Ishikawa (cell line): ENCODE data around the gene CCAR1.

Source experiments
- CREB1 ChIP-seq: IDR thresholded peaks from 2 replicates; pipeline ENCODE4 v1.6.1; 2012; ENCODE audit warnings: low read depth
- EP300 ChIP-seq: IDR thresholded peaks from 2 replicates; pipeline ENCODE4 v1.6.1; 2012; ENCODE audit warnings: borderline replicate concordance
- REST ChIP-seq: IDR thresholded peaks from 2 replicates; pipeline ENCODE4 v1.6.1; 2012; ENCODE audit warnings: low read depth, mild to moderate bottlenecking
- TAF1 ChIP-seq: IDR thresholded peaks from 2 replicates; pipeline ENCODE4 v1.6.1; 2012; ENCODE audit warnings: low read depth, mild to moderate bottlenecking

DNA sequence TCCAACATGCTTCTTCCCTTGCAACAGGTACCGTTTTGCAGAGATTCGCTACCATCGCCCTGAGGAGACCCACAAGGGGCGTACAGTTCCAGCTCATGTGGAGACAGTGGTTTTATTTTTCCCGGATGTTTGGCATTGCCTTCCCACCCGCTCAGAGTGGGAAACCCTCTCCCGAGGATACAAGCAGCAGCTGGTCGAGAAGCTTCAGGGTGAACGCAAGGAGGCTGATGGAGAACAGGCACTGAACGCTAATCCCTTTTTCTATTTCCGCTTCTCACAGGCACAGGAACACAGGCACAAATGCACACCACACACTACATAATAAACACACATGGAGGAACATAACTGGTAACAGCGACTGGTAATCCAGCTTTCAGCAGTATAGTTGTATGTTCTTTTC lies 35.2 kb downstream of the CCAR1 start:
- TF ChIP-seq CREB1 (no peak), EP300 (no peak), REST (no peak), TAF1 (no peak)
